H1 (cell line): Measurements from ENCODE around the gene CTPS1. TPM values are rescaled to one million over a fixed set of nuclear protein-coding genes. Genes with fewer than 3 reads are reported as not detected.

ENCODE experiments used
- BCL11A ChIP-seq, 2 experiments: IDR thresholded peaks; one replicate each; pipeline ENCODE4 v1.6.1; 2011; ENCODE audit warnings: low read depth in 2 of 2, low read length in 2 of 2, mild to moderate bottlenecking in 2 of 2
- CEBPB ChIP-seq: IDR thresholded peaks from 2 replicates; pipeline ENCODE4 v1.6.1; 2012; ENCODE audit warnings: low read depth, low read length
- HDAC2 ChIP-seq, 2 experiments: fragments of 300-600 bp in 1 of 2; sonication (generic) in 1 of 2; IDR thresholded peaks; 2 replicates each; pipeline ENCODE4 v1.6.1; 2011 to 2012; ENCODE audit warnings: low read depth in 2 of 2, low read length in 2 of 2, mild to moderate bottlenecking in 2 of 2, moderate library complexity in 2 of 2, borderline replicate concordance in 1 of 2, inconsistent platforms in 1 of 2
- KDM5A ChIP-seq: fragments of 200-600 bp; IDR thresholded peaks from 2 replicates; pipeline ENCODE4 v1.7.1; 2012; ENCODE audit warnings: mild to moderate bottlenecking, low read length, inconsistent platforms, mixed read lengths
- NRF1 ChIP-seq: IDR thresholded peaks from 2 replicates; pipeline ENCODE4 v1.6.1; 2011; ENCODE audit warnings: mild to moderate bottlenecking, low read depth, low read length, improper control_type of control experiment
- POLR2A ChIP-seq, 2 experiments: IDR thresholded peaks; 1 replicate in 1 of 2; 2 replicates in 1 of 2; pipeline ENCODE4 v1.6.1; 2011; ENCODE audit warnings: low read depth in 2 of 2, low read length in 2 of 2, mild to moderate bottlenecking in 2 of 2; ENCODE audit errors: control extremely low read depth in 1 of 2
- POU5F1 ChIP-seq: IDR thresholded peaks from 2 replicates; pipeline ENCODE4 v1.6.1; 2011; ENCODE audit warnings: low read depth, mild to moderate bottlenecking, low read length, moderate library complexity
- polyA plus RNA-seq, 7 experiments: library from polyadenylated mRNA; depleted of rRNA in 3 of 7; stranded (reverse) in 5 of 7; unstranded in 2 of 7; fragments of >200 nt in 5 of 7; fragments of 200-250 nt in 2 of 7; gene quantifications; 1 replicate in 5 of 7; 2 replicates in 1 of 7; 4 replicates in 1 of 7; pipeline versions ENCODE4 v1.2.1 to v1.2.3, GENCODE V29; 2011 to 2013; ENCODE audit warnings: missing spikeins in 2 of 7, mixed read lengths in 2 of 7
- total RNA-seq: library from RNA; stranded (reverse); fragmentation: NEBNext Ultra II Directional; extraction: Animal tissue kit (Norgen Biotek cat#: 25700); gene quantifications from 2 replicates; pipeline ENCODE4 v1.2.1, GENCODE V29; 2021
- TF ChIP-seq, protein P1 (sequence below): fragments of 300-600 bp; sonication (generic); IDR thresholded peaks from 2 replicates; pipeline ENCODE4 v1.7.1; 2012; ENCODE audit warnings: low read length, moderate library complexity, mild to moderate bottlenecking, inconsistent platforms; ENCODE audit not compliant: insufficient replicate concordance
- TF ChIP-seq, protein P2 (sequence below): IDR thresholded peaks from 2 replicates; pipeline ENCODE4 v1.6.1; 2012; ENCODE audit warnings: inconsistent platforms

CTPS1 gene
- total and polyA plus RNA-seq, 2 of the 8 experiments (the other 6 are each of a cell fraction or from before 2014, with no cell fraction given) = 35.5 to 103 TPM

DNA sequence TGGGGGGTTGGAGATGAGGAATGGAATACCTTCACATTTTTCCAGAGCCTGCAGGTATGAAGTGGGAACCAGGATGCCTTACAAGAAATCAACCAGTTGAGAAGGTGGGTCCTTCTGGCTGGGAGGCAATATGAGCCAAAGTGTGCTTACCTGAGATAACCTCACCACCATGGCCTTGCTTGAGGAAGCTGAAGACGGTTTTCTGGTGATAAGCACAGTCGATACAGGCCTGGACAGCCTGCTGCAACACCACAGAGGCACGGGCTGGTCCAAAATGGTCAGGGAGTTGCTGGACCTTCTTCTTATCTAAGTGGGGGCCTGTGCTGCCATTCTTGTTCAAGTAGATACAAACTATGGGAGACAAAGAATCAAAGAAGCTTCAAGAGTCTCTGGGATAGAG, 69.0 kb downstream of the CTPS1 start (continued):
- TF ChIP-seq, protein P1, sequence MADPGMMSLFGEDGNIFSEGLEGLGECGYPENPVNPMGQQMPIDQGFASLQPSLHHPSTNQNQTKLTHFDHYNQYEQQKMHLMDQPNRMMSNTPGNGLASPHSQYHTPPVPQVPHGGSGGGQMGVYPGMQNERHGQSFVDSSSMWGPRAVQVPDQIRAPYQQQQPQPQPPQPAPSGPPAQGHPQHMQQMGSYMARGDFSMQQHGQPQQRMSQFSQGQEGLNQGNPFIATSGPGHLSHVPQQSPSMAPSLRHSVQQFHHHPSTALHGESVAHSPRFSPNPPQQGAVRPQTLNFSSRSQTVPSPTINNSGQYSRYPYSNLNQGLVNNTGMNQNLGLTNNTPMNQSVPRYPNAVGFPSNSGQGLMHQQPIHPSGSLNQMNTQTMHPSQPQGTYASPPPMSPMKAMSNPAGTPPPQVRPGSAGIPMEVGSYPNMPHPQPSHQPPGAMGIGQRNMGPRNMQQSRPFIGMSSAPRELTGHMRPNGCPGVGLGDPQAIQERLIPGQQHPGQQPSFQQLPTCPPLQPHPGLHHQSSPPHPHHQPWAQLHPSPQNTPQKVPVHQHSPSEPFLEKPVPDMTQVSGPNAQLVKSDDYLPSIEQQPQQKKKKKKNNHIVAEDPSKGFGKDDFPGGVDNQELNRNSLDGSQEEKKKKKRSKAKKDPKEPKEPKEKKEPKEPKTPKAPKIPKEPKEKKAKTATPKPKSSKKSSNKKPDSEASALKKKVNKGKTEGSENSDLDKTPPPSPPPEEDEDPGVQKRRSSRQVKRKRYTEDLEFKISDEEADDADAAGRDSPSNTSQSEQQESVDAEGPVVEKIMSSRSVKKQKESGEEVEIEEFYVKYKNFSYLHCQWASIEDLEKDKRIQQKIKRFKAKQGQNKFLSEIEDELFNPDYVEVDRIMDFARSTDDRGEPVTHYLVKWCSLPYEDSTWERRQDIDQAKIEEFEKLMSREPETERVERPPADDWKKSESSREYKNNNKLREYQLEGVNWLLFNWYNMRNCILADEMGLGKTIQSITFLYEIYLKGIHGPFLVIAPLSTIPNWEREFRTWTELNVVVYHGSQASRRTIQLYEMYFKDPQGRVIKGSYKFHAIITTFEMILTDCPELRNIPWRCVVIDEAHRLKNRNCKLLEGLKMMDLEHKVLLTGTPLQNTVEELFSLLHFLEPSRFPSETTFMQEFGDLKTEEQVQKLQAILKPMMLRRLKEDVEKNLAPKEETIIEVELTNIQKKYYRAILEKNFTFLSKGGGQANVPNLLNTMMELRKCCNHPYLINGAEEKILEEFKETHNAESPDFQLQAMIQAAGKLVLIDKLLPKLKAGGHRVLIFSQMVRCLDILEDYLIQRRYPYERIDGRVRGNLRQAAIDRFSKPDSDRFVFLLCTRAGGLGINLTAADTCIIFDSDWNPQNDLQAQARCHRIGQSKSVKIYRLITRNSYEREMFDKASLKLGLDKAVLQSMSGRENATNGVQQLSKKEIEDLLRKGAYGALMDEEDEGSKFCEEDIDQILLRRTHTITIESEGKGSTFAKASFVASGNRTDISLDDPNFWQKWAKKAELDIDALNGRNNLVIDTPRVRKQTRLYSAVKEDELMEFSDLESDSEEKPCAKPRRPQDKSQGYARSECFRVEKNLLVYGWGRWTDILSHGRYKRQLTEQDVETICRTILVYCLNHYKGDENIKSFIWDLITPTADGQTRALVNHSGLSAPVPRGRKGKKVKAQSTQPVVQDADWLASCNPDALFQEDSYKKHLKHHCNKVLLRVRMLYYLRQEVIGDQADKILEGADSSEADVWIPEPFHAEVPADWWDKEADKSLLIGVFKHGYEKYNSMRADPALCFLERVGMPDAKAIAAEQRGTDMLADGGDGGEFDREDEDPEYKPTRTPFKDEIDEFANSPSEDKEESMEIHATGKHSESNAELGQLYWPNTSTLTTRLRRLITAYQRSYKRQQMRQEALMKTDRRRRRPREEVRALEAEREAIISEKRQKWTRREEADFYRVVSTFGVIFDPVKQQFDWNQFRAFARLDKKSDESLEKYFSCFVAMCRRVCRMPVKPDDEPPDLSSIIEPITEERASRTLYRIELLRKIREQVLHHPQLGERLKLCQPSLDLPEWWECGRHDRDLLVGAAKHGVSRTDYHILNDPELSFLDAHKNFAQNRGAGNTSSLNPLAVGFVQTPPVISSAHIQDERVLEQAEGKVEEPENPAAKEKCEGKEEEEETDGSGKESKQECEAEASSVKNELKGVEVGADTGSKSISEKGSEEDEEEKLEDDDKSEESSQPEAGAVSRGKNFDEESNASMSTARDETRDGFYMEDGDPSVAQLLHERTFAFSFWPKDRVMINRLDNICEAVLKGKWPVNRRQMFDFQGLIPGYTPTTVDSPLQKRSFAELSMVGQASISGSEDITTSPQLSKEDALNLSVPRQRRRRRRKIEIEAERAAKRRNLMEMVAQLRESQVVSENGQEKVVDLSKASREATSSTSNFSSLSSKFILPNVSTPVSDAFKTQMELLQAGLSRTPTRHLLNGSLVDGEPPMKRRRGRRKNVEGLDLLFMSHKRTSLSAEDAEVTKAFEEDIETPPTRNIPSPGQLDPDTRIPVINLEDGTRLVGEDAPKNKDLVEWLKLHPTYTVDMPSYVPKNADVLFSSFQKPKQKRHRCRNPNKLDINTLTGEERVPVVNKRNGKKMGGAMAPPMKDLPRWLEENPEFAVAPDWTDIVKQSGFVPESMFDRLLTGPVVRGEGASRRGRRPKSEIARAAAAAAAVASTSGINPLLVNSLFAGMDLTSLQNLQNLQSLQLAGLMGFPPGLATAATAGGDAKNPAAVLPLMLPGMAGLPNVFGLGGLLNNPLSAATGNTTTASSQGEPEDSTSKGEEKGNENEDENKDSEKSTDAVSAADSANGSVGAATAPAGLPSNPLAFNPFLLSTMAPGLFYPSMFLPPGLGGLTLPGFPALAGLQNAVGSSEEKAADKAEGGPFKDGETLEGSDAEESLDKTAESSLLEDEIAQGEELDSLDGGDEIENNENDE = no peak
- TF ChIP-seq CEBPB (no peak), POU5F1 (no peak), HDAC2 (IDR thresholded peaks at IDR 0.05; ENCODE audit: borderline replicate concordance in 1 of 2, low read depth in 2 of 2, low read length in 2 of 2) (no peak), BCL11A (IDR thresholded peaks at IDR 0.05; ENCODE audit: low read depth in 2 of 2, low read length in 2 of 2) (no peak), POLR2A (IDR thresholded peaks at IDR 0.05; ENCODE audit: control extremely low read depth in 1 of 2, low read depth in 2 of 2, low read length in 2 of 2) (no peak), NRF1 (no peak), KDM5A (no peak)
- TF ChIP-seq, protein P2, sequence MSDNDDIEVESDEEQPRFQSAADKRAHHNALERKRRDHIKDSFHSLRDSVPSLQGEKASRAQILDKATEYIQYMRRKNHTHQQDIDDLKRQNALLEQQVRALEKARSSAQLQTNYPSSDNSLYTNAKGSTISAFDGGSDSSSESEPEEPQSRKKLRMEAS = no peak
